Stimulated activated CD8-positive, alpha-beta memory T cell treated with anti-CD3 and anti-CD28 coated beads, Interleukin-7, amount 100 ng/mL, for 24 hours (primary cell): ENCODE measurements around the gene MED15.

Source experiments
- DNase-seq: peaks from one replicate; pipeline ENCODE4 v3.0.0-alpha.2; 2020; ENCODE audit warnings: low read depth

The MED15 gene

GRCh38 chr22:20509344-20510047, 2.1 kb downstream of the MED15 start:
- no peak for DNase-seq

GRCh38 chr22:20510811-20511577, 3.6 kb downstream of the MED15 start:
- DNase-seq: no peak

GRCh38 chr22:20511578-20512229, 4.3 kb downstream of the MED15 start:
- DNase-seq: no peak

- DNase-seq: no peak
Measured at GRCh38 chr22:20514658-20515406, 7.4 kb downstream of the MED15 start.

GRCh38 chr22:20516399-20516798, 9.0 kb downstream of the MED15 start:
- no peak for DNase-seq

GRCh38 chr22:20517422-20517821, 10.0 kb downstream of the MED15 start:
- DNase-seq: no peak

- no peak for DNase-seq
Measured at GRCh38 chr22:20517841-20518592, 10.6 kb downstream of the MED15 start.

- DNase-seq: no peak
Measured at GRCh38 chr22:20519558-20519957, 12.1 kb downstream of the MED15 start.

- DNase-seq: no peak
Measured at GRCh38 chr22:20520093-20520511, 12.7 kb downstream of the MED15 start.

- no peak for DNase-seq
Measured at GRCh38 chr22:20522134-20523004, 15.0 kb downstream of the MED15 start.

- no peak for DNase-seq
Measured at GRCh38 chr22:20523086-20523983, 15.9 kb downstream of the MED15 start.

- no peak for DNase-seq
Measured at GRCh38 chr22:20524004-20524481, 16.6 kb downstream of the MED15 start.

GRCh38 chr22:20525048-20525447, 17.6 kb downstream of the MED15 start:
- no peak for DNase-seq

- no peak for DNase-seq
Measured at GRCh38 chr22:20526305-20526627, 18.9 kb downstream of the MED15 start.

GRCh38 chr22:20526628-20527355, 19.4 kb downstream of the MED15 start:
- DNase-seq: no peak

GRCh38 chr22:20528405-20528978, 21.1 kb downstream of the MED15 start:
- DNase-seq: no peak

GRCh38 chr22:20530368-20531153, 23.2 kb downstream of the MED15 start:
- no peak for DNase-seq

- DNase-seq: no peak
Measured at GRCh38 chr22:20531154-20531403, 23.7 kb downstream of the MED15 start.
